SU-DHL-6 (cell line): ENCODE data around the gene TLL2.

Experiments used
- H2AFZ ChIP-seq: fragments of 200-600 bp; sonication (generic); 2 replicates; pipeline ENCODE4 v1.6.1; 2014; ENCODE audit warnings: low read depth, mild to moderate bottlenecking, moderate library complexity, mixed read lengths, antibody characterized with exemption, low read length; ENCODE audit not compliant: severe bottlenecking
- H3F3A ChIP-seq: fragments of 200-600 bp; shearing (Covaris generic); 2 replicates; pipeline ENCODE4 v1.6.0; 2016; ENCODE audit warnings: antibody characterized with exemption, mild to moderate bottlenecking; ENCODE audit not compliant: insufficient read depth
- H3K27ac ChIP-seq: fragments of 200-600 bp; sonication (generic); 2 replicates; pipeline ENCODE4 v1.5.1; 2016; ENCODE audit warnings: low read depth, mild to moderate bottlenecking, low read length, moderate library complexity, mixed read lengths
- H3K27me3 ChIP-seq: fragments of 200-600 bp; sonication (generic), shearing (Covaris generic); 2 replicates; pipeline ENCODE4 v1.6.0; 2014; ENCODE audit warnings: mild to moderate bottlenecking, low read length
- H3K36me3 ChIP-seq: fragments of 200-600 bp; sonication (generic); 2 replicates; pipeline ENCODE4 v1.6.1; 2014; ENCODE audit warnings: mild to moderate bottlenecking, low read length, mixed read lengths
- H3K4me2 ChIP-seq: fragments of 300-600, 200-600 bp; shearing (Covaris generic), sonication (generic); 2 replicates; pipeline ENCODE4 v1.6.0; 2014; ENCODE audit warnings: low read length, low read depth, mild to moderate bottlenecking; ENCODE audit not compliant: poor library complexity, severe bottlenecking
- H3K4me3 ChIP-seq: fragments of 200-600 bp; sonication (generic); 2 replicates; pipeline ENCODE4 v1.5.1; 2014; ENCODE audit warnings: antibody characterized with exemption, low read length, mild to moderate bottlenecking, mixed read lengths; ENCODE audit not compliant: insufficient read depth, poor library complexity, severe bottlenecking
- H3K79me2 ChIP-seq: fragments of 200-600 bp; sonication (generic); 2 replicates; pipeline ENCODE4 v1.6.1; 2014; ENCODE audit warnings: mild to moderate bottlenecking, low read length, moderate library complexity; ENCODE audit not compliant: insufficient read depth
- H3K9ac ChIP-seq: fragments of 200-600 bp; sonication (generic); 2 replicates; pipeline ENCODE4 v1.7.0; 2014; ENCODE audit warnings: mild to moderate bottlenecking, low read length
- H3K9me2 ChIP-seq: fragments of 200-600 bp; sonication (generic); replicated peaks from 2 replicates; pipeline ENCODE4 v1.6.1; 2014; ENCODE audit warnings: low read length; ENCODE audit not compliant: insufficient read depth
- H3K9me3 ChIP-seq: fragments of 200-600 bp; sonication (generic); 2 replicates; pipeline ENCODE4 v1.6.1; 2014; ENCODE audit warnings: low read length, mixed read lengths; ENCODE audit not compliant: insufficient read depth
- H4K20me1 ChIP-seq: fragments of 200-600 bp; sonication (generic); 2 replicates; pipeline ENCODE4 v1.6.1; 2014; ENCODE audit warnings: low read depth, mild to moderate bottlenecking, antibody characterized with exemption, low read length, moderate library complexity, mixed read lengths
- EZH2phosphoT487 ChIP-seq: fragments of 200-600 bp; sonication (generic), shearing (Covaris generic); conservative IDR thresholded peaks from 2 replicates; pipeline ENCODE4 v1.6.1; 2018; ENCODE audit warnings: mild to moderate bottlenecking, antibody characterized with exemption, low read length, moderate library complexity, mixed read lengths
- TF ChIP-seq, protein P1 (sequence below): fragments of 200-600 bp; sonication (generic); IDR thresholded peaks from one replicate; pipeline ENCODE4 v1.5.1; 2017; ENCODE audit warnings: antibody characterized with exemption, mild to moderate bottlenecking, low read length, moderate library complexity; ENCODE audit not compliant: insufficient read depth, poor library complexity, severe bottlenecking

TLL2 gene

DNA sequence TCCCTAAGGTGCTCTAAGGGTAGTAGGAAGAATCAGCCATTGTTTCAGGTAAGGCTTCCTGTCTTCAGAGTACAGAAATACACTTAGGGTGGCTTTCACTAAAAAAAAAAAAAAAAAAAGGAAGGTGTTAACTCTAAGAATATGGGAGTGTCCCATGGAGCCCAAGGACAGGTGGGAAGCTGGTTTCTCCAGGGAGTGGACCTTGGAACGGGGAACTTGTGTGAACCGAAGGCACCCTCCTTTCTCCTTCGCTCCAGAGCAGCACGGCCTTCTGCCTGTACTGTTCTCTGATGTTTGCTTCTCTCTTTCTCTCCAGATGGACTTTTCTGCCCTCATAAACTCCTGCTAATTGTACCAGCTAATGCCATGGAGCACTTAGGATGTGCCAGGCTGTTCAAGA lies 161.1 kb downstream of the TLL2 start:
- H3K79me2 ChIP-seq = no peaks in the 10 kb centered on the region
- H3K9me3 ChIP-seq = no peaks in the 10 kb centered on the region
- H3K9ac ChIP-seq = no peak overlapping the region
- H2AFZ ChIP-seq = no peak overlapping the region
- H3F3A ChIP-seq = no peaks in the 10 kb centered on the region
- no peaks in the 10 kb centered on the region for H3K9me2 ChIP-seq
- TF ChIP-seq EZH2phosphoT487 = no peak
- TF ChIP-seq, protein P1, sequence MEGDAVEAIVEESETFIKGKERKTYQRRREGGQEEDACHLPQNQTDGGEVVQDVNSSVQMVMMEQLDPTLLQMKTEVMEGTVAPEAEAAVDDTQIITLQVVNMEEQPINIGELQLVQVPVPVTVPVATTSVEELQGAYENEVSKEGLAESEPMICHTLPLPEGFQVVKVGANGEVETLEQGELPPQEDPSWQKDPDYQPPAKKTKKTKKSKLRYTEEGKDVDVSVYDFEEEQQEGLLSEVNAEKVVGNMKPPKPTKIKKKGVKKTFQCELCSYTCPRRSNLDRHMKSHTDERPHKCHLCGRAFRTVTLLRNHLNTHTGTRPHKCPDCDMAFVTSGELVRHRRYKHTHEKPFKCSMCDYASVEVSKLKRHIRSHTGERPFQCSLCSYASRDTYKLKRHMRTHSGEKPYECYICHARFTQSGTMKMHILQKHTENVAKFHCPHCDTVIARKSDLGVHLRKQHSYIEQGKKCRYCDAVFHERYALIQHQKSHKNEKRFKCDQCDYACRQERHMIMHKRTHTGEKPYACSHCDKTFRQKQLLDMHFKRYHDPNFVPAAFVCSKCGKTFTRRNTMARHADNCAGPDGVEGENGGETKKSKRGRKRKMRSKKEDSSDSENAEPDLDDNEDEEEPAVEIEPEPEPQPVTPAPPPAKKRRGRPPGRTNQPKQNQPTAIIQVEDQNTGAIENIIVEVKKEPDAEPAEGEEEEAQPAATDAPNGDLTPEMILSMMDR = no peak
- no peak overlapping the region for H3K27ac ChIP-seq
- H3K36me3 ChIP-seq = no peaks in the 10 kb centered on the region
- no peaks in the 10 kb centered on the region for H4K20me1 ChIP-seq
- H3K4me3 ChIP-seq = no peak overlapping the region
- H3K27me3 ChIP-seq = no peaks in the 10 kb centered on the region
- no peak overlapping the region for H3K4me2 ChIP-seq

DNA sequence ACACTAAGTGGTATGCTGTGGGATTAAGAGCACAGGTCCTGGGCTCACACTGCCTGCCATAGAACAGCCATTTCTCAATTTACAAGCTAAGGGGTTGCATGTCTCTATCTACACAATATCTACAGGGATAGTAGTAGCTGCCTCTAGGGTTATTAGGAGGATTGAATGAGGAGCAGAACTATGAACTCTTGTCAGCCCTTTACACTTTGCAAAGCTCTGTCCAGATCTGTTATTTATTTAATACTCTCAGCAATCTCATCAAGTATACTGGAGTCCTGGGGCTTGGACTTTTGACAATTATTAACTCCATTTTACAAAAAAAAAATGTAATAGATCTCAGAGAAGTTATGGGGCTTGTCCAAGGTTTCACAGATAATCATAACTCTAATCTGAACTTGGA lies 161.7 kb downstream of the TLL2 start:
- Histone ChIP-seq H3K4me3 (no peak overlapping the region), H3K27me3 (no peaks in the 10 kb centered on the region), H3K4me2 (no peak overlapping the region), H3K36me3 (no peaks in the 10 kb centered on the region), H3F3A (no peaks in the 10 kb centered on the region), H2AFZ (no peak overlapping the region), H4K20me1 (no peaks in the 10 kb centered on the region), H3K9ac (no peak overlapping the region), H3K9me2 (no peaks in the 10 kb centered on the region), H3K79me2 (no peaks in the 10 kb centered on the region), H3K9me3 (no peaks in the 10 kb centered on the region), H3K27ac (no peak overlapping the region)
- no peak for TF ChIP-seq EZH2phosphoT487
- TF ChIP-seq, protein P1 = no peak

DNA sequence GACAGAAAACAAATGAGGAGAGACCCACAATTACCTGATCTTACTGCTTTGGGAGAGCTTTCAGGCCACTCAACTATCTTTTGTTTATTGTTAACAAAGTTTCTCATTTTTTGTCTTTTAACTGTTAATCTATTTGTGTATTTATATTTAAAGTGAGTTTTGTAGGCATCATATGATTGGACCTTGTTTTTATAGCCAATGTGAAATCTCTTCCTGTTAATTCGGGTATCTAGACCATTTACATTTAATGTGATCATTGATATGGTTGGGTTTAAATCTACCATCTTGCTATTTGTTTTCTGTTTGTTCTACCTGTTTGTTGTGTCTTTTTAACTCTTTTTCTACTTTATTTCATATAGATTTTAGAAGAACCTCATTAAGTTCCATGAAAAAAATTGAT lies 167.4 kb downstream of the TLL2 start:
- H3K9ac ChIP-seq = no peak overlapping the region
- H3K27me3 ChIP-seq = no peaks in the 10 kb centered on the region
- no peaks in the 10 kb centered on the region for H3K79me2 ChIP-seq
- H3K27ac ChIP-seq = no peak overlapping the region
- no peaks in the 10 kb centered on the region for H3F3A ChIP-seq
- no peaks in the 10 kb centered on the region for H4K20me1 ChIP-seq
- no peaks in the 10 kb centered on the region for H3K9me2 ChIP-seq
- no peak overlapping the region for H2AFZ ChIP-seq
- H3K4me3 ChIP-seq = no peak overlapping the region
- H3K9me3 ChIP-seq = no peaks in the 10 kb centered on the region
- no peaks in the 10 kb centered on the region for H3K36me3 ChIP-seq
- no peak overlapping the region for H3K4me2 ChIP-seq
- TF ChIP-seq EZH2phosphoT487 = no peak
- TF ChIP-seq, protein P1 = no peak

DNA sequence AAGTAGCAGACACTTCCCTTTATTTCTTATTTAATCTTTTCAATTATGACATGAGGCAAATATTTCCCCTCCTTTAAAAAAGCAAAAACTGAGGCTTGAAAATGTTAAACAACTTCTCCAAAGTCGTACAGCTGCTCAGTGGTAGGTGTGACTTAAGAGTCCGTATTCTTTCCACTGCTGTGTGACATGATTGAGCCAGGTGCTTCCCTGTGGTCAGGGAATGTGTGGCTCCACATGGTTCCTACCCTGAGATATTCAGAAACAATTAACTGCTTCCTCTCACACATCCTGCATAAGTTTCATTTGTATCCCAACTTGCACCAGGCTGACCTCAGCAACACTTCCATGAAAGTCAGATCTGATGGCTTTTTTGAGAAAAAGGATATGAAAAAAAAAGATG lies 168.5 kb downstream of the TLL2 start:
- Histone ChIP-seq H4K20me1 (no peaks in the 10 kb centered on the region), H3K4me3 (no peak overlapping the region), H3K79me2 (no peaks in the 10 kb centered on the region), H3K27me3 (no peaks in the 10 kb centered on the region), H3K9ac (no peak overlapping the region), H3K9me3 (no peaks in the 10 kb centered on the region), H3K36me3 (no peaks in the 10 kb centered on the region), H2AFZ (no peak overlapping the region), H3K9me2 (no peaks in the 10 kb centered on the region), H3K27ac (no peak overlapping the region), H3F3A (no peaks in the 10 kb centered on the region), H3K4me2 (no peak overlapping the region)
- no peak for TF ChIP-seq EZH2phosphoT487
- TF ChIP-seq, protein P1 = no peak
